H1 (cell line): ENCODE data around the gene ANGPTL8. TPM values are rescaled to one million over a fixed set of nuclear protein-coding genes. Genes with fewer than 3 reads are reported as not detected.

Experiments
- CTCF ChIA-PET: fragments of 300-600 bp; sonication (Branson Sonifier 250); formaldehyde crosslinking; loops from one replicate; lab custom pipeline; 2021; ENCODE audit not compliant: partially characterized antibody; lab: Charles Lee
- POLR2A ChIA-PET: fragments of 300-600 bp; sonication (Branson Sonifier 250); formaldehyde crosslinking; loops from one replicate; lab custom pipeline; 2021; ENCODE audit warnings: inconsistent platforms; ENCODE audit not compliant: partially characterized antibody; lab: Charles Lee
- DNase-seq, 2 experiments: peaks; one replicate each; pipeline versions ENCODE4 v3.0.0 to v3.0.0-alpha.2; 2010 to 2022; ENCODE audit warnings: low spot score in 2 of 2, low read depth in 1 of 2, mixed read lengths in 1 of 2
- FAIRE-seq: peaks from 2 replicates; lab custom pipeline; 2011; peaks lifted over from hg19 to GRCh38; lab: Jason Lieb, UNC
- H2AFZ ChIP-seq: 2 replicates; pipeline ENCODE4 v1.8.1; 2012; ENCODE audit warnings: low read length, inconsistent platforms
- H2AK5ac ChIP-seq: 2 replicates; pipeline ENCODE4 v1.6.1; 2013; ENCODE audit warnings: low read depth, low read length
- H2BK120ac ChIP-seq: replicated peaks from 2 replicates; pipeline ENCODE3; 2013; ENCODE audit warnings: low read depth, low read length, inconsistent platforms
- H2BK12ac ChIP-seq: 2 replicates; pipeline ENCODE4 v1.6.1; 2013; ENCODE audit warnings: low read depth, low read length
- H2BK15ac ChIP-seq: 2 replicates; pipeline ENCODE4 v1.6.1; 2013; ENCODE audit warnings: low read length
- H2BK20ac ChIP-seq: 2 replicates; pipeline ENCODE4 v1.6.1; 2013; ENCODE audit warnings: low read length
- H2BK5ac ChIP-seq: 2 replicates; pipeline ENCODE4 v1.6.1; 2013; ENCODE audit warnings: low read depth, low read length
- H3K14ac ChIP-seq: 2 replicates; pipeline ENCODE4 v1.6.1; 2013; ENCODE audit warnings: inconsistent platforms; ENCODE audit not compliant: insufficient read length
- H3K18ac ChIP-seq: 2 replicates; pipeline ENCODE4 v1.6.1; 2013; ENCODE audit warnings: low read length; ENCODE audit errors: extremely low read depth
- H3K23ac ChIP-seq: 2 replicates; pipeline ENCODE4 v1.6.1; 2013; ENCODE audit warnings: inconsistent platforms; ENCODE audit not compliant: insufficient read length
- H3K23me2 ChIP-seq: 2 replicates; pipeline ENCODE4 v1.6.1; 2013; ENCODE audit warnings: low read depth, low read length
- H3K27ac ChIP-seq: 2 replicates; pipeline ENCODE4 v1.6.1; 2011; ENCODE audit warnings: low read depth, low read length, inconsistent platforms
- H3K27me3 ChIP-seq, 4 experiments: replicated peaks in 1 of 4; 1 replicate in 1 of 4; 2 replicates in 3 of 4; pipeline versions ENCODE4 v1.6.1 to v1.8.1; 2011 to 2013; ENCODE audit warnings: low read length in 3 of 4, mild to moderate bottlenecking in 3 of 4, inconsistent platforms in 2 of 4, mixed read lengths in 2 of 4, moderate library complexity in 1 of 4; ENCODE audit not compliant: control insufficient read depth in 3 of 4, insufficient read depth in 3 of 4; ENCODE audit errors: extremely low read depth in 1 of 4
- H3K36me3 ChIP-seq, 4 experiments: 2 replicates each; pipeline versions ENCODE4 v1.6.1 to v1.8.1; 2011 to 2013; ENCODE audit warnings: mild to moderate bottlenecking in 4 of 4, low read length in 3 of 4, moderate library complexity in 2 of 4, control low read depth in 1 of 4, inconsistent platforms in 1 of 4; ENCODE audit not compliant: insufficient read depth in 4 of 4, control insufficient read depth in 2 of 4
- H3K4ac ChIP-seq: replicated peaks from 2 replicates; pipeline ENCODE3; 2013; ENCODE audit warnings: low read length, low read depth, mixed read lengths, inconsistent platforms; ENCODE audit not compliant: insufficient read length
- H3K4me1 ChIP-seq, 4 experiments: replicated peaks in 1 of 4; 1 replicate in 1 of 4; 2 replicates in 3 of 4; pipeline versions ENCODE4 v1.6.1 to v1.8.1; 2011 to 2013; ENCODE audit warnings: low read length in 3 of 4, inconsistent platforms in 2 of 4, mixed read lengths in 1 of 4; ENCODE audit not compliant: insufficient read depth in 4 of 4, control insufficient read depth in 3 of 4
- H3K4me2 ChIP-seq, 2 experiments: 2 replicates each; pipeline versions ENCODE4 v1.6.1 to v1.8.1; 2011 to 2013; ENCODE audit warnings: low read depth in 2 of 2, low read length in 2 of 2, control low read depth in 1 of 2, inconsistent platforms in 1 of 2, mild to moderate bottlenecking in 1 of 2; ENCODE audit not compliant: insufficient read depth in 1 of 2
- H3K4me3 ChIP-seq, 4 experiments: fragments of 200-600, 300-600 bp in 1 of 4; sonication (generic), shearing (Covaris generic), sonication (Bioruptor Twin) in 1 of 4; 2 replicates each; pipeline versions ENCODE4 v1.5.1 to v1.8.1; 2011 to 2016; ENCODE audit warnings: low read length in 4 of 4, low read depth in 3 of 4, control low read depth in 2 of 4, inconsistent platforms in 2 of 4, mild to moderate bottlenecking in 2 of 4, mixed read lengths in 1 of 4, moderate library complexity in 1 of 4; ENCODE audit not compliant: insufficient read depth in 2 of 4; ENCODE audit errors: extremely low read depth in 1 of 4
- H3K56ac ChIP-seq: replicated peaks from 2 replicates; pipeline ENCODE3; 2013; ENCODE audit warnings: low read depth, mild to moderate bottlenecking, mixed read lengths, low read length, inconsistent platforms; ENCODE audit not compliant: insufficient read length
- H3K79me1 ChIP-seq: 2 replicates; pipeline ENCODE4 v1.6.1; 2013; ENCODE audit warnings: low read depth, low read length, control low read depth
- H3K79me2 ChIP-seq, 2 experiments: 2 replicates each; pipeline versions ENCODE4 v1.6.1 to v1.8.1; 2012 to 2013; ENCODE audit warnings: low read length in 2 of 2, mild to moderate bottlenecking in 2 of 2, inconsistent platforms in 1 of 2; ENCODE audit not compliant: insufficient read depth in 2 of 2, control insufficient read depth in 1 of 2
- H3K9ac ChIP-seq, 4 experiments: replicated peaks in 1 of 4; 1 replicate in 1 of 4; 2 replicates in 3 of 4; pipeline versions ENCODE4 v1.6.1 to v1.8.1; 2011 to 2013; ENCODE audit warnings: low read depth in 3 of 4, low read length in 3 of 4, control low read depth in 2 of 4, mild to moderate bottlenecking in 2 of 4, moderate library complexity in 2 of 4, inconsistent platforms in 1 of 4; ENCODE audit errors: extremely low read depth in 1 of 4
- H3K9me3 ChIP-seq, 2 experiments: 2 replicates each; pipeline versions ENCODE4 v1.6.1 to v1.8.1; 2012 to 2013; ENCODE audit warnings: mild to moderate bottlenecking in 2 of 2, moderate library complexity in 2 of 2, control low read depth in 1 of 2, inconsistent platforms in 1 of 2, low read depth in 1 of 2, low read length in 1 of 2, mixed read lengths in 1 of 2; ENCODE audit not compliant: insufficient read depth in 2 of 2
- H4K20me1 ChIP-seq, 2 experiments: replicated peaks in 1 of 2; 2 replicates each; pipeline versions ENCODE3 to v1.8.1; 2011 to 2013; ENCODE audit warnings: inconsistent platforms in 2 of 2, low read length in 2 of 2, mild to moderate bottlenecking in 1 of 2; ENCODE audit not compliant: insufficient read depth in 2 of 2, control insufficient read depth in 1 of 2
- H4K5ac ChIP-seq: 2 replicates; pipeline ENCODE4 v1.6.1; 2013; ENCODE audit warnings: low read length, low read depth, mixed read lengths, inconsistent platforms; ENCODE audit not compliant: insufficient read length
- H4K8ac ChIP-seq: 2 replicates; pipeline ENCODE4 v1.8.0; 2013; ENCODE audit warnings: mild to moderate bottlenecking, moderate library complexity, low read length, inconsistent platforms; ENCODE audit not compliant: insufficient read depth; ENCODE audit errors: extremely low read depth
- H4K91ac ChIP-seq: replicated peaks from 2 replicates; pipeline ENCODE3; 2013; ENCODE audit warnings: low read length, mixed read lengths, inconsistent platforms; ENCODE audit not compliant: insufficient read length
- ASH2L ChIP-seq: fragments of 200-600, 300-600 bp; sonication (generic); IDR thresholded peaks from one replicate; pipeline ENCODE4 v1.7.1; 2017; ENCODE audit warnings: low read length
- ATF3 ChIP-seq: IDR thresholded peaks from 2 replicates; pipeline ENCODE4 v1.6.1; 2011; ENCODE audit warnings: low read depth, mild to moderate bottlenecking, low read length; ENCODE audit not compliant: insufficient read depth
- HDAC2 ChIP-seq, 2 experiments: fragments of 300-600 bp in 1 of 2; sonication (generic) in 1 of 2; IDR thresholded peaks; 2 replicates each; pipeline ENCODE4 v1.6.1; 2011 to 2012; ENCODE audit warnings: low read depth in 2 of 2, low read length in 2 of 2, mild to moderate bottlenecking in 2 of 2, moderate library complexity in 2 of 2, borderline replicate concordance in 1 of 2, inconsistent platforms in 1 of 2
- SAP30 ChIP-seq: fragments of 300-600 bp; sonication (generic); IDR thresholded peaks from 2 replicates; pipeline ENCODE4 v1.7.1; 2012; ENCODE audit warnings: low read length, moderate library complexity, mild to moderate bottlenecking, inconsistent platforms; ENCODE audit not compliant: insufficient read depth, insufficient replicate concordance
- SIRT6 ChIP-seq: IDR thresholded peaks from one replicate; pipeline ENCODE4 v1.7.1; 2012; ENCODE audit warnings: low read length, inconsistent platforms
- SIX5 ChIP-seq: IDR thresholded peaks from 2 replicates; pipeline ENCODE4 v1.6.1; 2011; ENCODE audit warnings: mild to moderate bottlenecking, low read depth, low read length
- WGBS, 2 experiments: shearing (Covaris generic) in 1 of 2; methylation state at CpG; one replicate each; pipeline versions ENCODE4 v1.1.6 to v1.1.7; 2013 to 2015; ENCODE audit warnings: low lambda C conversion rate in 2 of 2, mixed read lengths in 2 of 2, inconsistent platforms in 1 of 2, low coverage in 1 of 2, missing lambda C conversion rate in 1 of 2; ENCODE audit not compliant: insufficient replicate concordance in 2 of 2, insufficient coverage in 1 of 2, insufficient read length in 1 of 2; ENCODE audit errors: extremely low coverage in 1 of 2, missing lambda C conversion rate in 1 of 2; 5-methylcytosine and 5-hydroxymethylcytosine counted together
- polyA plus RNA-seq, 7 experiments: library from polyadenylated mRNA; depleted of rRNA in 3 of 7; stranded (reverse) in 5 of 7; unstranded in 2 of 7; fragments of >200 nt in 5 of 7; fragments of 200-250 nt in 2 of 7; gene quantifications; 1 replicate in 5 of 7; 2 replicates in 1 of 7; 4 replicates in 1 of 7; pipeline versions ENCODE4 v1.2.1 to v1.2.3, GENCODE V29; 2011 to 2013; ENCODE audit warnings: missing spikeins in 2 of 7, mixed read lengths in 2 of 7
- total RNA-seq: library from RNA; stranded (reverse); fragmentation: NEBNext Ultra II Directional; extraction: Animal tissue kit (Norgen Biotek cat#: 25700); gene quantifications from 2 replicates; pipeline ENCODE4 v1.2.1, GENCODE V29; 2021

Gene ANGPTL8
- total and polyA plus RNA-seq, 2 of the 8 experiments (the other 6 are each of a cell fraction or from before 2014, with no cell fraction given), result not detected

GRCh38 chr19:11221082-11221598 is 18.3 kb upstream of the ANGPTL8 start:
- no peak overlapping the region for H2BK15ac ChIP-seq
- H3K23me2 ChIP-seq, result no peaks in the 10 kb centered on the region; the same call in 1 of the 2 replicates
- peaks cover 0 to 2% of the 10 kb centered on the region in 2 experiments for H4K20me1 ChIP-seq
- H3K4ac ChIP-seq, result no peak overlapping the region
- H4K8ac ChIP-seq, result no peak overlapping the region
- no peaks in the 10 kb centered on the region for H3K79me2 ChIP-seq
- H3K27ac ChIP-seq, result no peak overlapping the region
- H3K4me3 ChIP-seq, result no peak overlapping the region
- H2BK12ac ChIP-seq, result no peak overlapping the region
- H3K23ac ChIP-seq, result no peak overlapping the region
- 94% methylated on average over 3 of the region's 3 CpGs; no CpG with 5 or more reads in 1 of the 2 experiments for WGBS, 2 experiments
- no peak overlapping the region for H3K56ac ChIP-seq
- H3K9me3 ChIP-seq, result peaks cover 7% of the 10 kb centered on the region in 2 experiments; a peak in 2 of 4 replicates
- CTCF ChIA-PET, result no interaction called here
- POLR2A ChIA-PET, result no interaction called here
- H2AK5ac ChIP-seq, result no peak overlapping the region
- no peak overlapping the region for H3K18ac ChIP-seq
- no peaks in the 10 kb centered on the region for H3K4me1 ChIP-seq
- no peak overlapping the region for H2AFZ ChIP-seq
- DNase-seq (no peak), FAIRE-seq (no peak)
- H3K36me3 ChIP-seq, result peaks cover 9 to 25% (median 19%) of the 10 kb centered on the region in 4 experiments
- H3K79me1 ChIP-seq, result no peaks in the 10 kb centered on the region
- H3K4me2 ChIP-seq, result no peak overlapping the region
- no peak for TF ChIP-seq HDAC2 (IDR thresholded peaks at IDR 0.05; ENCODE audit: borderline replicate concordance in 1 of 2, low read depth in 2 of 2, low read length in 2 of 2)
- TF ChIP-seq SAP30, result no peak
- no peak for TF ChIP-seq ASH2L
- TF ChIP-seq ATF3, result no peak
- no peak for TF ChIP-seq SIX5
- no peak for TF ChIP-seq SIRT6
- H2BK20ac ChIP-seq, result no peak overlapping the region
- no peak overlapping the region for H3K14ac ChIP-seq
- H2BK120ac ChIP-seq, result no peak overlapping the region
- H4K91ac ChIP-seq, result no peak overlapping the region
- H4K5ac ChIP-seq, result no peak overlapping the region
- H3K27me3 ChIP-seq, result no peaks in the 10 kb centered on the region
- H2BK5ac ChIP-seq, result no peak overlapping the region
- no peak overlapping the region for H3K9ac ChIP-seq
